ENCODE measurements around the gene NCR3LG1.
"Not testable (repeated sequence)": the region's sequence is repeated elsewhere in the genome, so short reads cannot be mapped to it uniquely, and the experiment has no call there.

The NCR3LG1 gene

DNA sequence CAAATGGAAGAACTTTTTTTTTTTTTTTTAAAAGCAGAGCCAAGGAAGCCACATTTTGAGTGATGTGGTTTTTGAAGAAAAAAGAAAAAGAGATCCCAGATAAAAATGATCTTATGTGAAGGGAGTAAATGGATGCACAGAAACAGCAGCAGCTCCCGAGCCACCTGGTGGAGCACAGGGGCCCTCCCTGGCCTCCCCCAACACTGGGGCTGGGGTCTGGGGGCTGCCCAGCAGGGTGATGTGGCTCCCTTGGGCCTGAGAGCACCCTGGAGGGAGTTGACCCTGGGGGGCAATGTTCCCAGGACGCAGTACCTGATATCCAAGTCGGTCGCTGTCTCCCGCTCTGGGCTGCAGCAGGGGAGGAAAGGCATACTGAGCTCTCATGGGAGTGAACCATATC lies 63.4 kb downstream of the NCR3LG1 start:
- TF ChIP-seq, protein P1, sequence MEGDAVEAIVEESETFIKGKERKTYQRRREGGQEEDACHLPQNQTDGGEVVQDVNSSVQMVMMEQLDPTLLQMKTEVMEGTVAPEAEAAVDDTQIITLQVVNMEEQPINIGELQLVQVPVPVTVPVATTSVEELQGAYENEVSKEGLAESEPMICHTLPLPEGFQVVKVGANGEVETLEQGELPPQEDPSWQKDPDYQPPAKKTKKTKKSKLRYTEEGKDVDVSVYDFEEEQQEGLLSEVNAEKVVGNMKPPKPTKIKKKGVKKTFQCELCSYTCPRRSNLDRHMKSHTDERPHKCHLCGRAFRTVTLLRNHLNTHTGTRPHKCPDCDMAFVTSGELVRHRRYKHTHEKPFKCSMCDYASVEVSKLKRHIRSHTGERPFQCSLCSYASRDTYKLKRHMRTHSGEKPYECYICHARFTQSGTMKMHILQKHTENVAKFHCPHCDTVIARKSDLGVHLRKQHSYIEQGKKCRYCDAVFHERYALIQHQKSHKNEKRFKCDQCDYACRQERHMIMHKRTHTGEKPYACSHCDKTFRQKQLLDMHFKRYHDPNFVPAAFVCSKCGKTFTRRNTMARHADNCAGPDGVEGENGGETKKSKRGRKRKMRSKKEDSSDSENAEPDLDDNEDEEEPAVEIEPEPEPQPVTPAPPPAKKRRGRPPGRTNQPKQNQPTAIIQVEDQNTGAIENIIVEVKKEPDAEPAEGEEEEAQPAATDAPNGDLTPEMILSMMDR (conservative IDR thresholded peaks at IDR 0.05), result no peak
- peak overlapping the region; percentile 92; the same call in 1 of the 2 replicates for H3K27ac ChIP-seq

DNA sequence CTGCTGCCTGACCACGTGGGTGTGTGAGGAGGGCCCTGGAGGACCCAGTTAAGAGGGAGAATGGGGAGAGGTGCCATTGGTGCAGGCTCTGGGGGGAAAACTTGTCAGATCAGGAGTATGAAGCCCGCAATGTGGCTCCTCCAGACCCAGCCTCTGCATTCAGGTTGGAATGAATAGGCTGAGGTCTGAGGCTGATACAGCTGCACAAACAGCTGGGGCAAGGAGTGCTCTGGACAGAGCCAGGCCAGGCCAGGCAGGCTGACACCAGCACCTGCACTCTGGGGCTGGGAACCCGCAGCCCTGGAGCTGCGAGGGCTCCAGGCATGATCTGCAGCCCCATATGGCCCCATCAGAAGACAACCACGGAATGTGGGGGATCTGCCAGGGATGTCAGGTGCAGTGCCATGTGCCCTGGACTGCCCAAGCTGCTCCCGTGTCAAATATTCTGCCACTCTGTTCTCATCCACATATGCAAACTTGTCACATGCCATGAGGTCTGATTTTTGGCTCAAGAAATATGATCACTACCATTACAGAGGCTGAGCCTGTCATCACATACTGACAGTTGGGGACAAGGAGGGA lies 64.0 kb downstream of the NCR3LG1 start:
- TF ChIP-seq, protein P1 (conservative IDR thresholded peaks at IDR 0.05), result no peak
- H3K27ac ChIP-seq, result no peak overlapping the region; the same call in 1 of the 2 replicates

DNA sequence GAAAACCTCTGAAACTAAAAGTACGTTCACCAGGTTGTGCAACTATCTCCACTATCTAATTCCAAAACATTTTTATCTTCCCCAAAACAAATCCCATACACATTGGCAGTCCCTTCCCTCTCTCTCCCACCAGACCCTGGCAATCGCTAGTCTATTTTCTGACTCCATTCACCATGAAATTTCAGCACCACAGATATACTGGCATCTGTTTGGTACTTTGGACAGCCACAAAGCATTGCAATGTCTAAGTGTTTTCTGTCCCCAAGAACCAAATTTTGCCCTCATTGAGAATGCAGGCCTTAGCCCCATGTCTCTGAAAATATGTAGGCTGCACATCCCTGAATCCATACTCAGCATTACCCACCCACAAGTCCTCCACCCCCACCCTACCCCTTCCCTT lies 64.9 kb downstream of the NCR3LG1 start:
- TF ChIP-seq, protein P1 (conservative IDR thresholded peaks at IDR 0.05), result no peak
- no peak overlapping the region for H3K27ac ChIP-seq

DNA sequence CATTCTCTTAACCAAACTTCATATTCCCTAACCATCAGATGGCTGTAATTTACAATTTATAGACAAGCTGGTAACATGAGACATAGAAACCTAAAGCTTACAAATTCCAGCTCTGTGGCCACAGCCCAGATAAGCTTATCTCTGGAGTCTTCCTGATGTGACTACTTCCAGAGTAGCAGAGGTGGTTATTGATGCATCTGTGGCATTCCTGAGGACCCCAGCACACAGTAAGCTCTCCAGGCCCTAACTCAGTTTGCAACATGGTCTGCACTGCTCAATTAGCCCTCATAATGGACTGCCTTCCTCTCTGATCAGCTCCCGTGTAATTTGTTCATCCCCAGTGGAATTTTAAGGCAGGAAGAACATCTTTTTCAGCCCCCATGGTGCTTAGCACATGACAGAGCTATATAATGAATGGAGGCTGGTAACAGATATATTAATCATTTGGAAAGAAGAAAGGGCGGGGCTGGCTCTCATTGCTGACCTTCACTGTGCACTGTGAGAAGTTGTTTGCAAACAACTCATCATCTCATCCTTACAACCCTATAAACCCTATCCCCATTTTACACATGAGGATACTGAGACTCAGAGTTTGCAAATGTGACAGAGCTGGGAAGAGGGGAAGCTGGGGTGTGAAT lies 67.0 kb downstream of the NCR3LG1 start:
- TF ChIP-seq, protein P1 (conservative IDR thresholded peaks at IDR 0.05), result no peak
- H3K27ac ChIP-seq, result no peak overlapping the region

DNA sequence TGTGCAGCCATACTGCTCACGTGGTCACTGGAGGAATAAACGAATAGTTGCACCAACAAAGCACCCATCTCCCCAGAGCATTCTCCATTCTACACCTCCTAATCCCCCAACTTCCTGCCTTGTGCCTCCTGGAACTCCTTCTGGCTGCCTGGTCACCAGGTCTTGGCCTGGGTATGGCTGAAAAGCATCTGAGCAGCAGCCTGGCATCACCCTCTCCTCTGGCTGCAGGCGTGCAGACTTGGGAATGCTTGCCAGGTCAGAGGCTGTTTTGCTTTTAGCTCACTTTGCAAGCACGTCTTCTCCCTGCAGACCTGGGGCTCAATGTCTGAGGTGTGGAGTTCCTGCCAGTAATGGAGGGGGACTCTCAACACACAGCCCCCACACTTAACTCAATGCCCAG lies 70.2 kb downstream of the NCR3LG1 start:
- TF ChIP-seq, protein P1 (conservative IDR thresholded peaks at IDR 0.05), result no peak
- H3K27ac ChIP-seq, result no peak overlapping the region

DNA sequence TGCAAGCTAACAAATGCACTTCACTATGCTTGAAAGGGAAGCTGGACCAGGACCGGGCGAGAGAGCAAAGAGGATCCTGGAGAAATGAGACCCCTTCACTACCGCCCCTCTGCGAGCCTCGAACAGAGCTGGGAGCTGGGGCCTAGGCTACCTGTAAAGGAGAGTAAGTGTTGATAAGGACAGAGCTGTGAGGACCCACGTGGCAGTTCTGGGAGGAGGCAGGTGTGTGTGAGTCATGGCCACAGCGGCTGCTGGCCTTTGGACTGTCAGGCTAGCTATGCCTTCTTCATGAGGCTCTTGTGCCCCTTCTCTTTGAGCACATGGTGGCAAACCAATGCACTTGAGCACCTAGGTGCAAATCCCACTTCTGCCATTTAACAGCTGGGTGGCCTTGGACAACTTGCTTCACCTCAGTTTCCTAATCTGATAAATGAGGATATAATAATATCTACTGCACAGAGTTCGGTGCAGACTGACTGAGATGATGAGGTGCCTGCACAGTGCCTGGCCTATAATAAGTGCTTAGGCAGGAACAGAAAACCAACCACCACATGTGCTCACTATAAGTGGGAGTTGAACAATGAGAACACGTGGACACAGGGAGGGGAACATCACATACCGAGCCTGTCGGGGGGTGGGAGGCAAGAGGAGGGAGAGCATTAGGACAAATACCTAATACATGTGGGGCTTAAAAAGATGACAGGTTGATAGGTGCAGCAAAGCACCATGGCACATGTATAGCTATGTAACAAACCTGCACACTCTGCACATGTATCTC lies 72.1 kb downstream of the NCR3LG1 start:
- H3K27ac ChIP-seq, result no peak overlapping the region
- TF ChIP-seq, protein P1 (conservative IDR thresholded peaks at IDR 0.05), result no peak

DNA sequence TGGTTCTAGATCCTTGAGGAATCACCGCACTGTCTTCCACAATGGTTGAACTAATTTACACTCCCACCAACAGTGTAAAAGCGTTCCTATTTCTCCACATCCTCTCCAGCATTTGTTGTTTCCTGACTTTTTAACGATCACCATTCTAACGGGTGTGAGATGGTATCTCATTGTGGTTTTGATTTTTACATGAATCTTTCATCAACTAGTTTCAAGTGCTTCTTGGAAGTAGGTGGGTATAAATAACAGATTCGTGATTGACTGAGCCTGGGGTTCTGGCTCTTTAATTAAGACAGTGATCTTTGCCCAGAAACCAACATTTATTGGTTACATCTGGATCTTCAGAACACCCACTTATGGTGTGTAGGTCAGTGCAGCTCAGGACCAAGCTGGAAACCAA lies 74.6 kb downstream of the NCR3LG1 start:
- not testable (repeated sequence) for H3K27ac ChIP-seq

Data from VCaP (cell line).